GM12801 (cell line): ENCODE measurements around the gene IL17D.

ENCODE experiments used
- CTCF ChIP-seq: IDR thresholded peaks from one replicate; pipeline ENCODE4 v1.5.1; 2011; ENCODE audit warnings: control low read depth; ENCODE audit not compliant: insufficient read length; ENCODE audit errors: extremely low read depth

IL17D gene

DNA sequence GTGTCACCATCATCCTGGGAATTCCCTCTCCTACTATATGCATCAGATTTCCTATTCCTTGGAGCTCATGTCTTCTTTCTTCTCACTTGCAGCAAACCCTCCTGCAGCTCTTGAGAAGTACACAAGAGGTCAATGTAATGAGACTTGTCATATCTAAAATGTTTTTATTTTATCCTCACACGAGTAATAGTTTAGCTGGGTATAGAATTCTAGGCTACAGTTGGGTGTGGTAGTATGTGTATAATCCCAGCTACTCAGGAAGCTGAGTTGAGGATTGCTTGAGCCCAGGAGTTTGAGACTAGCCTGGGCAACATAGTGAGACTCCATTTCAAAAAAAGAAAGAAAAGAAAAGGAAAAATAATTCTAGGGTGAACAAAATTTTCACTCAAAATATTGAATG is 45.9 kb downstream of the IL17D start:
- TF ChIP-seq CTCF = no peak

GRCh38 chr13:20754009-20754408 is 50.5 kb downstream of the IL17D start:
- TF ChIP-seq CTCF = no peak

- TF ChIP-seq CTCF = no peak
Observed at GRCh38 chr13:20760872-20761271, 57.4 kb downstream of the IL17D start.

DNA sequence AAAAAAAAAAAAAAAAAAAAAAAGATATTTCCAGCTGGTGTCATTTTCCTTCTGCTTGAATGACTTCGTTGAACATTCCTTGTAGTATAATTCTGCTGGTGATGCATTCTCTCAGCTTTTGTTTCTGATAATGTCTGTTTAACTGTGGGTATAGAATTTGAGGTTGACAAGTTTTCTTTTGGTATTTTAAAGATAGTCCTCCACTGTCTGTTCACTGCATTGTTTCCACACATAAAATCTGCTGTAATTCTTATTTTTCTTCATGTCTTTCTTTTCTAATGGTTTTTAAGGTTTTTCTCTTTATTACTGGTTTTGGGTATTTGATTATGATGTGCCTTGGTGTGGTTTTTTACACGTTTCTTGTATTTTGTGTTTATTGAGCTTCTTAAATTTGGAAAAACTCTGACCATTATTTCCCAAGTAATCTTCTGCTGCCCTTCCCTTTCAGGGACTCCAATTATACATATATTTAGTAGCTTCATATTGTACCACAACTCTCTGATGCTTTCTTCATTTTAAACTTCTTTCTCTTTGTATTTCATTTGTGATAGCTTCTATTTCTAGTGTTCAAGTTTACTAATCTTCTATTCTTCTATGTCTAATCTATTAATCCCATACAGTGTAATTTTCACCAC is 63.9 kb downstream of the IL17D start:
- no peak for TF ChIP-seq CTCF

DNA sequence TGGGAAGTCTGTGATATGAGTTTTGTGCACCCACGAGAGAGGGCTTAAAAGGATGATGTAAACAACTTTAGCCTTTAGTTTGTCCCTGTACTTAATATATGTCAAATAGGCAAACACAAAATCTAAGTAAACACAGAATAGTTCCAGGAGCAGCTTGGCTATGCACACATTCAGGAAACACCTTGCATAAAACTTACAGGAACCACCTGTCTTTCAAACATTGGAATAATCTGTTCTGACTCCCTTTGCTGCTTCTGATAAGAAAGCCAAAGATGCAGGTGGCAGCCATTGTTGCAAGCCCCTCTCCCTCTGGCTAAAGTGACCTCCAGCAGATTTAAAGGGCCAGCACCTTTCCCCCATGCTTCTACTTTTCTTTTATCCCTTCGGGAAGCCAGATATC is 65.6 kb downstream of the IL17D start:
- no peak for TF ChIP-seq CTCF

DNA sequence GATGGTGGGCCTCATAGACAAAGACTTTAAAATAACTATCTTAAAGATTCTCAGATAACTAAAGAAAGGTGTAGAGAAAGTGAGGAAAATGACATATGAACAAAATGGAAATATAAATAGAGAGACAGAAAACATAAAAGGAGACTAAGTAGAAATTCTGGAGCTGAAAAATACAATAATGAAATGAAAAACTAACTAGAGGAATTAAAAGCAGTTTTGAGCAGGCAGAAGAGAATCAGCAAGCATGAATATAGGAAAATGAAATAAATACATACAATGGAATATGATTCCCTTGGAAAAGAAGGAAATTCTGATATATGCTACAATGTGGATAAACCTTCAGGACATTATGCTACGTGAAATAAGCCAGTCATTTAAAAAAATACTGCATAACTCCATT is 66.3 kb downstream of the IL17D start:
- TF ChIP-seq CTCF = no peak
